GM19025 (cell line): ENCODE data around the gene FBXO47.

Experiments
- ATAC-seq: cut with Tn5 transposase; IDR thresholded peaks from one replicate; pipeline ENCODE4 v1.9.1; 2021; ENCODE audit warnings: mild to moderate bottlenecking, low read depth, moderate library complexity; ENCODE audit not compliant: unreplicated experiment

The FBXO47 gene, protein sequence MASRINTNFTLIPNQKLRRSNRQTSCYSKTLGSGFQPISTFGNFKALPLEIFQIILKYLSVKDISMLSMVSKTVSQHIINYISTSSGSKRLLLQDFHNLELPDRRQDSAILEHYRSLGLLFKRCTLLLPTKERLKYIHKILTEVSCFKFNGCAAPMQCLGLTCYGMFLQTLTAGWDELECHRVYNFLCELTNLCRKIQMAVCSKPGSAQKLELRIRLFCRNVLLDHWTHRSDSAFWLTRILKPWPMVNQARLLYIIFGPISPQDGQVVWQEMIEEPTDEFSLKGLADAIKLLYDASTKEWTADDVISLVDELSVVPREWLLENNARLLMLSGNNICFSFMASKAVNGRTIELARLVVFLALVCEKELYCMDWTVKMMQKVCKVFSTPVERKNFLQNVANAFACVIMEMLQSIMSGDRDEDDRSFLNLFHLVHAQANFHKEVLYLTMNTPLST

DNA sequence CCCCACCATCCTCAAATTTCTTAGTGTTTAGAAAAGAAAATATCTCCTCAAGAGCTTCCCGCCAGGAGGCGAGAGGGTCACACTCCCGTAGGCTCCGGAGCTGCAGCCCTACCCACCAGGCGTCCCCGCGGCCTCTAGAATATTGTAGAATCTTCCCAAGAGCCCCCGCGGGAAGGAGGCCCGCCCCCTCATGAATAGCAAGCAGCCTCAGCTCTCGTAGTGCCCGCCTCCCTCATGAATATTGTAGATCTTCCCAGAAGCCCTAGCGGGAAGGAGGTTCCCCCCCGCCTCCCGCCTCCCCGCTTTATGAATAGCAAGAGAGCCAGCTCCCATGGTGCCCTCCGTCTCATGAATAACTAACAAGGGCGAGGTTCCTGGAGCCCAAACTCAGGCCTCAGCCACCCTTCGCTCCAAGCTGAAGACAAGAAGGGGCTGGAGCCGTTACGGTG is at the start of gene FBXO47:
Gene FBXO47, minus strand, starts transcription at position 114 of the 449 bp plus-strand sequence. CDS start 4,378 bp downstream, outside the sequence.
- ATAC-seq: no peak

DNA sequence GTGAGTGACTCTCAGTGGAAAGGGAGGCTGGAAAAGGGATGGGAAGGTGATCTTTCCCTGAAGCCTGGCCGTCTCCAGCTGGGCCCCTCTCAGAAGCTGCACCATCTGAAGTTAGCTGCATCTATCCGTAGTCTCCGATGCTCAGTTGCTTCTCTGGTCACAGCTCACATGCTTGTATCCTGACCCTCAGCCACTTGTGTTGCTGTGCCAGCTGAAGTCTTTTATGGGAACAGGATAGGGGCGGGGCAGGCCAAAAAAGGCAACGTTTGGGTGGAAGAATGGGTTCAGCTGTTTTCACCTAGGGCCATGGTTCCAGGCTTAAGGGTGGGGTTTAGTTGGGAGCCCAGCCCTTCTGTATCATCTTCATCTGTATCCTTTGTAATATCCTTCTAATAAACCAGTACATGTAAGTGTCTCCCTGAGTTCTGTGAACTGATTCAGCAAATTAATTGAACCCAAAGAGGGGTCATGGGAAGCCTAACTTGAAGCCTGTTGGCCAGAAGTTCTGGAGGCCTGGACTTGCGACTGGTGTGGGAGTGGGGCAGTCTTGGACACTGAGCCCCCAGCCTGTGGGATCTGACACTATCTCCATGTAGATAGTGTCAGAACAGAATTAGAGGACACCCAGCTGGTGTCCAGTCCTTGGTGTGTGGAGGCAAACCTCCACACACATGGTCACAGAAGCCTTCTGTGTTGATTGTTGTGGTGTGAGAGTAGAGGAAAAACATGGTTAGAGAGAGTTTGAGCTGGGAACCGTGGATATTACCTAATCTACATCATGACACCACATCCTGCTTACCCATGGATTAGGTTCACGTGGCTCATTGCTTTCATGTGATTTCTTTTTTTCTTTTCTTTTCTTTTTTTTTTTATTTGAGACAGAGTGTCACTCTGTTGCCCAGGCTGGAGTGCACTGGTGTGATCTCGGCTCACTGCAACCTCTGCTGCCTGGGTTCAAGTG is 49.3 kb upstream of the FBXO47 start:
- ATAC-seq: no peak

DNA sequence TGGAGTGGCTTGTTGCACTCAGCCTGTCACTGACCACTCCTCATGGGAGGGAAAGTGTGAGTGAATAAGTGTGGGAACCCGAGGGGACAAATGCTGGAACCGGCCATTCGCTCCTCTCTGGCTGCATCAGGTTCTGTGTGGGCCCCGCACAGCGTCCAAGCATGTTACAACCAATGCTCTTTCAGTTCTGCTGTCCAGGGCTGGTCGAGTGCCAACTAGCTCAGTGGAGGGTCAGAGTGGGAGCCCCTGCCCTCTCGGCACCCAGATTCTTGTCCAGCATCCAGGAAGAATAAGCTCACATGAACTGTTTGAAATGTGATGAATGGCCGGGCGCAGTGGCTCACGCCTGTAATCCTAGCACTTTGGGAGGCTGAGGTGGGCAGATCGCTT is 48.3 kb upstream of the FBXO47 start:
- no peak for ATAC-seq

DNA sequence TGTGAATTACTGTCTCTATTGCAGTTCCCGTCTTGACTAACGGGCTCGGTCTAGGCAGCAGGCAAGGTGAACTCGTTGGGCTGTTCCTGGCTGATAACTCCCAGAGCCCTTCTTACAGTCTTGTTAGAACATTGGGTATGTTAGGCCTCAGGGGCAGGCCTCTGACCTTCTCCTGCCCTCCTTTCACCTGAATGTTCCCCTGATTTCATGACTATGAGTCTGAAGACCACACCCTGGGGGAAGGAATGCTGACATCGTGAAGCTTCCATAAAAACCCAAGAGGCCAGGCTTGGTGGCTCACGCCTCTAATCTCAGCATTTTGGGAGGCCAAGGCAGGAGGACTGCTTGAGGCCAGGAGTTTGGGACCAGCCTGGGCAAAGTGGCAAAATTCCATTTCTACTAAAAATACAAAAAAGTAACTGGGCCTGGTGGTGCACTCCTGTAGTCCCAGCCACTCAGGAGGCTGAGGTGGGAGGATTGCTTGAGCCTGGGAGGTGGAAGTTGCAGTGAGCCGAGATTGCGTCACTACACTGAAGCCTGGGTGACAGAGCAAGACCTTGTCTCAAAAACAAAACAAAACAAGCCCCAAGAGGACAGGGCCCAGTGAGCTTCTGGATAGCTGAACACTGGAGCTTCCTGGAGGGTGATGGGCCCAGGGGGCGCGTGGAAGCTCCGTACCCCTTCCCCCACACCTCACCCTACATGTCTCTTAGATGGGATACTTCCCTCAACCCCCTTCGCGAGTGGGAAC is 47.8 kb upstream of the FBXO47 start:
- no peak for ATAC-seq

DNA sequence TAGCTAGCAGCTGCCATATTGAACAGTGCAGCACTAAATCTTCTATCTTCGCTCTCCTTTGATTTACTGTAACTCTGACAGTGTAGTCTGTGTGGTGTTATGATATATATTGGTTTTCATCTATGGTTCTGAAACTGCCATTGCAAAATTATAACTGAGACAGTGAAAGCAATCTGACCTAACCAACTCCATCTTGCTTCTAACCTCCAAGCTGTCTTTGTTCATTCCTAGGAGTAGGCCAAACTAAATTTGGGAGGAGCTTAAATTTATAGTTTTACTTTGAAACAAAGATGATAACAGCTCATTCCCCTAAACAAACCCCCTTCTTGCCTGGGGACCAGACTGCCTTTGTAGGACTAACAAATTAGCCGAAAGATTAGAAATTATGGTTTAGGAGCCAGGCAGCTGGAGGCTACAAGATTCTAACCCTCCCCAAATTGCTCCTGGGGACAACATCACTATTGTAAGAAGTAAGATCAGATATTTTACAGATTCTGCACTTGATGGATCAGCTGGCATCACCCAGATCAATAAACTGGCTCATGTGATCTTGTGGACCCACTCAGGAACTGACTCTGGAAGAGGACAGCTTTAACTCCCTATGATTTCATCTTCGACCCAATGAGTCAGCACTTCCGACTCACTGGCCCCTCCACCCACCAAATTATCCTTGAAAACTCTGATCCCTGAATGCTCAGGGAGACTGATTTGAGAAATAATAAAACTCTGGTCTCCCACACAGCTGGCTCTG is 47.0 kb upstream of the FBXO47 start:
- no peak for ATAC-seq

DNA sequence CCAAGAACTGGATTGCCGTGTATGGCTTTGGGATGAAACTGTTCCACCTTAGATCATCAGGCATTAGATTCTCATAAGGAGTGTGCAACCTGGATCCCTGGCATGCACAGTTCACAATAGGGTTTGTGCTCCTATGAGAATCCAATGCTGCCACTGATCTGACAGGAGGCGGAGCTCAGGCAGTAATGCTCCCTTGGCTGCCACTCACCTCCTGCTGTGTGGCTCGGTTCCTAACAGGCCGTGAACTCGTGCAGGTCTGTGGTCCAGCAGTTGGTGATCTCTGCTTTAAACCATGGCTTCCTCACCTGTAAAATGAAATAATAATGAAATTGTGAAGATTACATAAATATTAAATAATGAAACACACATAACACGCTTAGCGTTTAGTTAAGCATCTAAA is 45.5 kb upstream of the FBXO47 start:
- no peak for ATAC-seq

DNA sequence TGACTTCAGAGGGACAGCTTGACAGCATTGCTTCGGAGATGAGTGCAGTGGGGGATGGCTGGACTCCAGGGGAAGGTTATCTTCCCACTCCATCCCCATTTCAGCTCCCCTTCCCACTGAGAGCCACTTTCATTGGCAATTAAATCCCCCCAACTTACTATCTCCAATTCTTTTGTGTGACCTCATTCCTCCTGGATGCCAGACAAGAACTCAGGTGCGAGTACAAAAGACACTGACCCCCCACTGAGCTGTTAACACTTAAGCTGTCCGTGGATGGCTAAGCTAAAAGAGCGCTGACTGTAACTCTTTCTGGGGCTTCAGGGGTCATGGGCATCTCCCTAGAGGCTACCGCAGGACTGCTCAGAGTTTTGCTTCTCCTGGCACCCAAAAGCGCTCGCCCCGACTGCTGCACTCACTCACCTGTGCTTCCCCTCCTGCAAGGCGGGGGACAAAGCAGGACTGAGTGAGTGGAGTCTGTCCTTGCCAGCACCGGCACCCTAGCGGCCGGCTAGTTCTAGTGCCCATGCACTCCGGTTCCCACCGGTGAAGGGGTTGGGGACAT is 44.8 kb upstream of the FBXO47 start:
- ATAC-seq: no peak

DNA sequence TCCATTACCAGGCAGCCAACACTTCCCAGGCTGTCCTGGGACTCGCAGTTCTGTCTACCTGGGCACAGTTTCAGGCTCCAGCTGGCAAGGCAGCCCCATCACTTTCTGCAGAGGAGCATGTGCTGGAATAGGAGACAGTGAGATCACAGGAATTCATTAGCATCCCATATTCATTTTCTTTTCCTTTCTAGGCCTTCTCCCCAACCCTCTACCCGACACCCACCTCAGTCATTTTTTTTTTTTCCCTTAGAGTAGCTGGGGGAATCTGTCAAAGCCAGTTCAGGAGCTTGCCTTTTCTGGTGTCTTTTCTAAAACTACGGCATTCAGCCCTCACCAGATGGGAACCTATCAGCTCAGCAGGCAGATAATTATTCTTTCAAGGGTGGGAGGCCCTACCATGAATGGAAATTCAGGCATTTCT is 42.4 kb upstream of the FBXO47 start:
- no peak for ATAC-seq

DNA sequence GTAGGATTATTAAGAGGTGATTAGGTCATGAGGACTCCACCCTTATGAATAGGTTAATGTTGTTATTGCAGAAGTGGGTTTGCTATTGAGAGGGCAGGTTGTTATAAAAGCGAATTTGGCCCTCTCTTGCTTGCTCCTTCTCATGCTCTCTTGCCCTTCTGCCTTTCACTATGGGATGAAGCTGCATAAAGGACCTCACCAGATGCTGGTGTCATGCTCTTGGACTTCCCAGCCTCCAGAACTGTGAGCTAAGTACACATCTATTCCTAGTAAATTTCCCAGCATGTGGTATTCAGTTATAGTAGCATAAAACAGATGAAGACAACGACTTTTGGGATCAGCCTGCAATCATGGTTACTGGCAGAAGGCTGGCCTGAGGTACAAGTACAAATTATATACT is 41.4 kb upstream of the FBXO47 start:
- no peak for ATAC-seq

DNA sequence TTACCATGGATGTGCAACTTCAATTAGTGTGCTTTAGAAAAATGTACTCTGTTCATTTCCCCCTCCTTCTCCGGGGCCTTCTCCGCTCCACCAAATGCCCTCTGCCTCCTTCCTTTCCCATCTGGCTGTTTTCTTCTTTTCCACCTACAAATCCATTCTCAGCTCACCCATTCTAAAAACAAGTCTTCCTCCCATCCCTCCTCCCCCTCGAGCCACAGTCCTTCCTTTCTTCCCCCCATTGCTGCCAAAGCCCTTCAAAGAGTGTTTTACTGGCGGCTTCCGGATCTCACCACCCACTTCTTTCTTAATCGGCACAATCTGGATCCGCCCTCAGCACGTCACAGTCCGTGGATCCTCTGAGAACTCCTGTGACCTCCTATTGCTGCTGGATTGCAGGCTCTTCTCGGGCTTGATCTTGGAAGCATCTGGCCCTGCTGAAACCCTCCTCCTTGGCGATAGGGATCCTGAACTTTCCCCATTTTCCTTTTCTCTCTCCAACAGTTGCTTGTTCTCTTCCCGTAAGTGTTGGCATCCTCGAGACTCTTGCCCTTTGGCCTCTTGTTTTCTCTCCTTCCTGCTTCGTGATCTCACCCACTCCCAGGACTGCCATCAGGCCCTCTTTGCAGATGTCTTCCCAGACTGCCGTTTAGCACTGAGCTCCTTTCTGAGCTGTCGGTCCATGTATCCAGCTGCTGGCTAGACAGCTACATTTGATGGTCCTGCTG is 36.0 kb upstream of the FBXO47 start:
- no peak for ATAC-seq

DNA sequence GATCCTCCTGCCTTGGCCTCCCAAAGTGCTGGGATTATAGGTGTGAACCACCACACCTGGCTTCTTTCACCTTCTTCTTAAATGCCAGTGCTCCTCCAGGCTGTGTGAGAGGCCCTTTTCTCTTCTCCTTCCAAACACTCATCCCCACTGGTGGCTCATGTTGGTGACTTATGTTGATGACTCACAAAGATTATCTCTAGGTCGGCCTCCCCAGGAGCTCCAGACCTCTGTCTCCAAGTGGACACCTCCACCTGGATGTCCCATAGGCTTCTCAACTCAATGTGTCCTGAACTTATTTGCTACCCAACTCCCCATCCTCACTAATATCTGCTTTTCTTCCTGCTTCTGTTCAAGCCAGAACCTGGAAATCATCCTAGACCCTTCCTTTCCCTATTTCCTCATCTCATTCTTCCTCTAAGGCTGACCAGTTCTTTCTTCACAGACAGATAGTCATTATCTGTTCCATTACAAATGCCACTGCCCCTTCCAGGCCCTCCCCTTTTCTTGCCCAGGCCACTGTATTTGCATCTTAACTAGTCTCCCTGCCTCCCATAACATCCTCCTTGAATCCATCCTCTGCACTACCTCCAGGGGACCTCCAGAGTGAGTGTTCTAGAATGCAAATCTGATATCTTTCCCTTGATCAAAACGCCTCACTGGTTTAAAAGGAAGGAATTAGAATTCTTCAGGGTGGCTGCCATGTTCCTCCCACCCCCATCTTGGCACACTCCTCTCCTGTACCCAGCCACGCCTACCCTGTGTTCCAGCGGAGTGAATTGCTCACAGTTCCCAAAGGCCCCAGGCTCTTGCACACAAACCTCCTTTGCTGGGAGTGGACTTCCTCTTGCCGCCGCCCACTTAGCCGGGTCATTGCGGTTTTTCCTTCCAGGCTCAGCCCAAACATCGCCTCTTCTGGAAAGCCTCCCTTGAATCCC is 34.8 kb upstream of the FBXO47 start:
- ATAC-seq: no peak

DNA sequence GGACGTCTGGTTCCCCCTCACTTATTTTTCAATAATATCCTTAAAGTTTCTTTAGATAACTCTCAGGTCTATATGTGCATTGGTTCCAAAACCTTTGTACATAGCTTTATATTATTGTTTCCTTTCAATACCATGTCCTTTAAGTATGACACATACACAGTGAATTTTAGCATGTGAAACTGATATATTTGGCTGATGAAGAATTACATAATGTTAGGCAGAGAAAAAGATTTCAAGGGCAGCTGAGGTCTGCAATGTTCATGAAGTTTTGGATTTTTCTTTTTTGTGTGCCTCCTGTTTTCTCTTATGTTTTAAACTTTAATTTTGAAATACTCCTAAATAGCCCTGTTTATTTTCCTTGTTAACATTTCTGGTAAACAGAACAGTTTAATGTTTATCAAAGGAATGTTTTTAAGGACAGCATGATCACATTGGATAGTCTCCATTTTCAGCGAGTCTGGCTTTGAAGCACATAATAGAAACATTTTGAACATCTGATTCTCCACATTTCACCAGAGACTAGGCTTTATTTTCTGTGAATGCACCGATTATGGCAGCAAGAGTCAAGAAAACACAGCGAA is 32.9 kb upstream of the FBXO47 start:
- ATAC-seq: no peak

DNA sequence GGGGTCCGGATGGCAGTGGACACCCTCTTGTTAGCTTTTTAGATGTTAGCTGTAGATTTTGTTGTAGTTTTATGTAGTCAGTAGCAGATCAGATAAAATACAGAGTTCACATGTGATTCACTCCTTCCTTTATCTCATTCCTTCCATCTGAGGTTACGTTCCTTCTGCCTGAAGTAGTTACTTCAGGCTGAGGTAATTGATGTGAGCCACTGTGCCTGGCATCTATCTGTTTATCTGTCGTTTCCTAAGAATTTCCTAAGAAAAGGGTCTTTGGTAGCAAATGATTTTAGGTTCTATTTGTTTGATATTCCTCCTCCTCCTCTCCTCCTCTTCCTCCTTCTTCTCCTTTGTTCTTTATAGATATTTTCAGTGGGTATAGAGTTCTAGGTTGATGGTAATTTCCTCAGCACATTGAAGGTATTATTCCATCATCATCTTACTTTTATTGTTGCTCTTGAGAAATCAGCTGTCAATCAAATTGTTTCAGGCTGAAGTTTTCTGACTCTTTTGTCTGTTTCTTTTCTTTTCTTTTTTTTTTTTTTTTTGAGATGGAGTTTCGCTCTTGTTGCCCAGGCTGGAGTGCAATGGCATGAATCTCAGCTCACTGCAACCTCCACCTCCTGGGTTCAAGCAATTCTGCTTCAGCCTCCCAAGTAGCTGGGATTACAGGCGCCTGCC is 29.6 kb upstream of the FBXO47 start:
- ATAC-seq: no peak

DNA sequence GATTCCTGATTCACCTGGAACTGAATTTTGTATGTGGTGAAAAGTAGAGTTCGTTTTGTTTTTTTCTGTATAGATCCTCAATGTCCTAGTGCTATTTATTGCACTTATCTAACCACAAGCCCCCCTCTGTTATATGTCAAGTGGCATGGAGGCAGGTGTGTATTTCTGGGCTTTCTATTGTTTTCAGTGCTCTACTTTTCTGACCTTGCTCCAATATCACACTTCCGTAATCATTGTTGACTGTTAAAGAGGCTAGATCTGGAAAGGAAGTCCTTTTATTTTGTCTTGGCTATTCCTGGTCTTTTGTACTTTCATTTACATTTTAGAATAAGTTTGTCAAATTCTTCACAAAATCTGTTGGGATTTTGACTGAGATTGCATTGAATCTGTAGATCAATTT is 26.8 kb upstream of the FBXO47 start:
- ATAC-seq: no peak

DNA sequence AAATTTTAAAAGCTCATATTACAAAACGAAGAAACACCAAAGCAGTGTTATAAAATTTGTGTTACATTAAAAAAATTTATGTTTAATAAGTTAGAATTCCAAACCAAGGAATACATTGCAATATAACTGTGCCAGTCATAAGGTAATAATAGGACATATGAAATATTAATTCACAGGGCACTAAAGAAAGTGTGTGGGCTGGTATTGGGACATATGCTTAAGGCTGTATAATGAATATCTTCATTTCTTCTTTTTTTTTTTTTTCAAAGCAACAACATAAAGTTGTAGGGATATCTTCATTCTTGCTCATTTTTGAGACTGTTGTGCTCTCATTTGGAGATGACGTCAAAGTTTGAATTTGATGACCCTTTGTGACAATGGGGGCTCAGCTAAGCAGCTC is 17.5 kb upstream of the FBXO47 start:
- no peak for ATAC-seq

DNA sequence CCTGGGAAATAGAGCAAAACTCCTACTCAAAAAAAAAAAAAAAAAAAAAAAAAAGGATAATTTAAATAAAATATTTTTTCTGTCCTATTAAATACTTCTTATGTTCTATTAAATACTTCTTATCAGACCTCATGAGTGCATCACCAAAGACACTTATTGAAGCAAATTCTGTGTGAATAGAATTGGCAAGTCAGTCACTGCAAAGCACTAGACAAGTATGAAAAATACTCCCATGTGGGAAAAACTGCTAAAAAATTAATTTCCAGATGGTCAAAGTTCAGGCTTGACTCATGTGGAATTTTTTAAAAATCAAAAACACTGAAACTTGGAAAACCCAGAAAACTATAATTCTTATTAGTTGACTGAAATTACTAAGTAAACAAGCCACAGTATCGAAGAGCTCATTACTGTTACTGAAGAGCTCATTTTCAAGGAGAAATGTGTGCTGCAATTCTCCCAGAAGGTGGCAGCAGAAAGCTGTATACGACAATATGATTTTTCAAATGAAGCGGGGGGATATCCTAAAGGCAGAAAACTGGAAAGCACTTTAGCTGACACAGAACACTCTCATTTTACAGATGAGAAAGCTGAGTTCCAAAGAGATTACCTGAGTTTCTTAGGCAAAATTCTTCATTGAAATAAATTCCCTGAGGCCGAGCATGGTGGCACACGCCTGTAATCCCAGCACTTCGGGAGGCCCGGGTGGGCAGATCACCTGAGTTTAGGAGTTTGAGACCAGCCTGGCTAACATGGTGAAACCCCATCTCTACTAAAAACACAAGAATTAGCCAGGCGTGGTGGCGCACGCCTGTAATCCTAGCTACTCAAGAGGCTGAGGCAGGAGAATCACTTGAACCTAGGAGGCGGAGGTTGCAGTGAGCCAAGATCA is 15.9 kb upstream of the FBXO47 start:
- no peak for ATAC-seq
